ENCODE results near the gene COL6A2. TPM values are rescaled to one million over a fixed set of nuclear protein-coding genes. Genes with fewer than 3 reads are reported as not detected.

The COL6A2 gene
- polyA plus RNA-seq, 3 donors, result 0.01 TPM; not detected in 2

- TF ChIP-seq CTCF (IDR thresholded peaks at IDR 0.05), result no peak
- no peak overlapping the region for H3K27ac ChIP-seq (ENCODE audit: low read depth in 1 of 2, low read length in 2 of 2)
- Mint-ChIP-seq H3K9me3 (peaks cover 0 to 3% (median 0%) of the 10 kb centered on the region in 7 donors), H3K36me3 (no peaks in the 10 kb centered on the region), H3K4me1 (no peaks in the 10 kb centered on the region), H3K4me3 (no peak overlapping the region), H3K27ac (no peak overlapping the region), H3K27me3 (ENCODE audit: low read depth in 3 of 3) (peaks cover 0 to 5% (median 0%) of the 10 kb centered on the region in 3 donors)
- no peak overlapping the region for H2AFZ ChIP-seq (ENCODE audit: insufficient read depth, low read depth, low read length, poor library complexity, severe bottlenecking)
- H3K9ac ChIP-seq (ENCODE audit: insufficient read depth, low read length, poor library complexity, severe bottlenecking), result no peak overlapping the region
- no peaks in the 10 kb centered on the region for H3K4me1 ChIP-seq (ENCODE audit: control insufficient read depth in 1 of 2, insufficient read depth in 2 of 2, low read length in 2 of 2)
- H3K9me3 ChIP-seq (replicated peaks in 1 of 2; ENCODE audit: control insufficient read depth in 1 of 2, insufficient read depth in 1 of 2, low read length in 2 of 2), result no peaks in the 10 kb centered on the region
- intact Hi-C loops (cut with micrococcal nuclease), result no loop called here
- 92% methylated on average over 21 of the region's 22 CpGs for WGBS (ENCODE audit: insufficient coverage)
- no peaks in the 10 kb centered on the region for H3K27me3 ChIP-seq (ENCODE audit: control insufficient read depth in 2 of 2, insufficient read depth in 2 of 2, low read length in 2 of 2)
- no peak for DNase-seq
- H3K36me3 ChIP-seq (replicated peaks in 1 of 2; ENCODE audit: control insufficient read depth in 1 of 2, insufficient read depth in 2 of 2, low read length in 2 of 2), result no peaks in the 10 kb centered on the region
- no peaks in the 10 kb centered on the region for H3K79me2 ChIP-seq (ENCODE audit: insufficient read depth, low read length)
- no peak overlapping the region for H3K4me3 ChIP-seq (replicated peaks in 1 of 3; ENCODE audit: low read depth in 2 of 3, low read length in 3 of 3)
- H4K20me1 ChIP-seq (ENCODE audit: insufficient read depth, low read length), result no peaks in the 10 kb centered on the region
- no peak overlapping the region for H3K4me2 ChIP-seq (replicated peaks; ENCODE audit: extremely low read depth, low read length, poor library complexity, severe bottlenecking)
These were observed 33.1 kb downstream of the COL6A2 start for GRCh38 chr21:46130831-46131587.

GRCh38 chr21:46131588-46131837 is 33.6 kb downstream of the COL6A2 start:
- no peak for DNase-seq
- H3K27me3 ChIP-seq (ENCODE audit: control insufficient read depth in 2 of 2, insufficient read depth in 2 of 2, low read length in 2 of 2), result no peaks in the 10 kb centered on the region
- H3K4me1 ChIP-seq (ENCODE audit: control insufficient read depth in 1 of 2, insufficient read depth in 2 of 2, low read length in 2 of 2), result no peaks in the 10 kb centered on the region
- no peak overlapping the region for H3K9ac ChIP-seq (ENCODE audit: insufficient read depth, low read length, poor library complexity, severe bottlenecking)
- Mint-ChIP-seq H3K4me1 (no peaks in the 10 kb centered on the region), H3K9me3 (peaks cover 0 to 3% (median 0%) of the 10 kb centered on the region in 7 donors), H3K36me3 (no peaks in the 10 kb centered on the region), H3K27me3 (ENCODE audit: low read depth in 3 of 3) (peaks cover 0 to 5% (median 2%) of the 10 kb centered on the region in 3 donors), H3K4me3 (no peak overlapping the region), H3K27ac (no peak overlapping the region)
- H2AFZ ChIP-seq (ENCODE audit: insufficient read depth, low read depth, low read length, poor library complexity, severe bottlenecking), result no peak overlapping the region
- whole genome bisulfite sequencing (ENCODE audit: insufficient coverage), result 89% methylated on average over 4 of the region's 4 CpGs
- no peak for TF ChIP-seq CTCF (IDR thresholded peaks at IDR 0.05)
- H3K79me2 ChIP-seq (ENCODE audit: insufficient read depth, low read length), result no peaks in the 10 kb centered on the region
- no peaks in the 10 kb centered on the region for H3K9me3 ChIP-seq (replicated peaks in 1 of 2; ENCODE audit: control insufficient read depth in 1 of 2, insufficient read depth in 1 of 2, low read length in 2 of 2)
- H3K27ac ChIP-seq (ENCODE audit: low read depth in 1 of 2, low read length in 2 of 2), result no peak overlapping the region
- H4K20me1 ChIP-seq (ENCODE audit: insufficient read depth, low read length), result no peaks in the 10 kb centered on the region
- no peak overlapping the region for H3K4me2 ChIP-seq (replicated peaks; ENCODE audit: extremely low read depth, low read length, poor library complexity, severe bottlenecking)
- no peaks in the 10 kb centered on the region for H3K36me3 ChIP-seq (replicated peaks in 1 of 2; ENCODE audit: control insufficient read depth in 1 of 2, insufficient read depth in 2 of 2, low read length in 2 of 2)
- H3K4me3 ChIP-seq (replicated peaks in 1 of 3; ENCODE audit: low read depth in 2 of 3, low read length in 3 of 3), result no peak overlapping the region
- intact Hi-C loops (cut with micrococcal nuclease), result no loop called here

All from CD14-positive monocyte (primary cell).